ENCODE measurements around the gene PEDS1.

DNA sequence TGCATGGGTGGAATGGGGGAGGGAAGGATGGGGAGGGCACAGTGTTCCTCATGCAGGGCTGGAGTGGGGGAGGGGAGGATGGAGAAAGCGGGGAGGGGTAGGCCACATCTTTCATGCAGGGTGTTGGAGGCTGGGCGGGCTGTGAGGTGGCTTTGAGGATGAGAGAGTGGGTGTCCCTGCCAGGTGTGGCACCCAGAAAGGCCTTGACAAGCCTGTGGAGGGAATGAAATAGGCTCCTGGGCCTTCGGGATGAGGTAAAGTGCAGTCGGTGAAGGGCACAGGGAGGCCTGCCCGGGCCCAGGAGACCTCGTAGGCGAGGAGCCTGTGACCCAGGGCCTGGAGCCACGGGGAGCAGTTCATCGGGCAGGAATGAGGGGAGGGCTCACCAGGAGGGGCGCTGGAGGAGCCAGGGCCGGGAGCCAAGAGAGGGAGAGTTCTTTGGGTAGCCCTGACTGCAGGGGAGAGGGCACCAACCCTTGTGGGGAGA lies 44.7 kb upstream of the PEDS1 start:
- TF ChIP-seq, protein P1, sequence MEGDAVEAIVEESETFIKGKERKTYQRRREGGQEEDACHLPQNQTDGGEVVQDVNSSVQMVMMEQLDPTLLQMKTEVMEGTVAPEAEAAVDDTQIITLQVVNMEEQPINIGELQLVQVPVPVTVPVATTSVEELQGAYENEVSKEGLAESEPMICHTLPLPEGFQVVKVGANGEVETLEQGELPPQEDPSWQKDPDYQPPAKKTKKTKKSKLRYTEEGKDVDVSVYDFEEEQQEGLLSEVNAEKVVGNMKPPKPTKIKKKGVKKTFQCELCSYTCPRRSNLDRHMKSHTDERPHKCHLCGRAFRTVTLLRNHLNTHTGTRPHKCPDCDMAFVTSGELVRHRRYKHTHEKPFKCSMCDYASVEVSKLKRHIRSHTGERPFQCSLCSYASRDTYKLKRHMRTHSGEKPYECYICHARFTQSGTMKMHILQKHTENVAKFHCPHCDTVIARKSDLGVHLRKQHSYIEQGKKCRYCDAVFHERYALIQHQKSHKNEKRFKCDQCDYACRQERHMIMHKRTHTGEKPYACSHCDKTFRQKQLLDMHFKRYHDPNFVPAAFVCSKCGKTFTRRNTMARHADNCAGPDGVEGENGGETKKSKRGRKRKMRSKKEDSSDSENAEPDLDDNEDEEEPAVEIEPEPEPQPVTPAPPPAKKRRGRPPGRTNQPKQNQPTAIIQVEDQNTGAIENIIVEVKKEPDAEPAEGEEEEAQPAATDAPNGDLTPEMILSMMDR (IDR thresholded peaks at IDR 0.05; ENCODE audit: poor library complexity, severe bottlenecking), result no peak
- TF ChIP-seq RAD21 (conservative IDR thresholded peaks at IDR 0.05) (no peak), EZH2 (IDR thresholded peaks at IDR 0.05; ENCODE audit: borderline replicate concordance, insufficient read depth, low read length, poor library complexity, severe bottlenecking) (no peak)
